ENCODE data around the gene REEP1.

DNA sequence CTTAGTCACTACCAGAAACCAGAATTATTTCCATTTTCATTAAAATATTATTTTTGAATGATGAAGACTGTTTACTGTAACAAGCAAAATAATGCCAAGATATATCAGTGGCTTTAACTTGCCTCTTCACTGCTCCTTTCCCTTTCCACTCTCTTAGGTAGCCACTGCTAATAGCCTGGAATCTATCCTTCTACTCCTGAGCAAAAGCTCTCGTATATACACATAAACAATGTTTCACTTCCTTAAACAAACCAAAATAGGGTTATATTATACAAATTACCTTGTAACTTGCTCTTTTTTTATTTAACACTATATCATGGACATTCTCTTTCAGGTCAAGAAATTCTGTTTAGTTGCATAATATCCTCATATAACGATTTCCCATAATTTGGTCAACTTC, 163.0 kb downstream of the REEP1 start:
- TF ChIP-seq, protein P1, sequence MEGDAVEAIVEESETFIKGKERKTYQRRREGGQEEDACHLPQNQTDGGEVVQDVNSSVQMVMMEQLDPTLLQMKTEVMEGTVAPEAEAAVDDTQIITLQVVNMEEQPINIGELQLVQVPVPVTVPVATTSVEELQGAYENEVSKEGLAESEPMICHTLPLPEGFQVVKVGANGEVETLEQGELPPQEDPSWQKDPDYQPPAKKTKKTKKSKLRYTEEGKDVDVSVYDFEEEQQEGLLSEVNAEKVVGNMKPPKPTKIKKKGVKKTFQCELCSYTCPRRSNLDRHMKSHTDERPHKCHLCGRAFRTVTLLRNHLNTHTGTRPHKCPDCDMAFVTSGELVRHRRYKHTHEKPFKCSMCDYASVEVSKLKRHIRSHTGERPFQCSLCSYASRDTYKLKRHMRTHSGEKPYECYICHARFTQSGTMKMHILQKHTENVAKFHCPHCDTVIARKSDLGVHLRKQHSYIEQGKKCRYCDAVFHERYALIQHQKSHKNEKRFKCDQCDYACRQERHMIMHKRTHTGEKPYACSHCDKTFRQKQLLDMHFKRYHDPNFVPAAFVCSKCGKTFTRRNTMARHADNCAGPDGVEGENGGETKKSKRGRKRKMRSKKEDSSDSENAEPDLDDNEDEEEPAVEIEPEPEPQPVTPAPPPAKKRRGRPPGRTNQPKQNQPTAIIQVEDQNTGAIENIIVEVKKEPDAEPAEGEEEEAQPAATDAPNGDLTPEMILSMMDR (IDR thresholded peaks at IDR 0.05): no peak
- no peak for TF ChIP-seq POLR2A (IDR thresholded peaks at IDR 0.05; ENCODE audit: low read depth)
- TF ChIP-seq POLR2AphosphoS5 (IDR thresholded peaks at IDR 0.05): no peak

Data from esophagus muscularis mucosa (tissue), 3 donors.